HG03045 (cell line): ENCODE measurements around the gene SIPA1L3.
"Not testable (repeated sequence)": the region's sequence is repeated elsewhere in the genome, so short reads cannot be mapped to it uniquely, and the experiment has no call there.

Source experiments
- ATAC-seq: cut with Tn5 transposase; IDR thresholded peaks from one replicate; pipeline ENCODE4 v1.9.1; 2021; ENCODE audit warnings: mild to moderate bottlenecking, moderate library complexity; ENCODE audit not compliant: unreplicated experiment

The SIPA1L3 gene

DNA sequence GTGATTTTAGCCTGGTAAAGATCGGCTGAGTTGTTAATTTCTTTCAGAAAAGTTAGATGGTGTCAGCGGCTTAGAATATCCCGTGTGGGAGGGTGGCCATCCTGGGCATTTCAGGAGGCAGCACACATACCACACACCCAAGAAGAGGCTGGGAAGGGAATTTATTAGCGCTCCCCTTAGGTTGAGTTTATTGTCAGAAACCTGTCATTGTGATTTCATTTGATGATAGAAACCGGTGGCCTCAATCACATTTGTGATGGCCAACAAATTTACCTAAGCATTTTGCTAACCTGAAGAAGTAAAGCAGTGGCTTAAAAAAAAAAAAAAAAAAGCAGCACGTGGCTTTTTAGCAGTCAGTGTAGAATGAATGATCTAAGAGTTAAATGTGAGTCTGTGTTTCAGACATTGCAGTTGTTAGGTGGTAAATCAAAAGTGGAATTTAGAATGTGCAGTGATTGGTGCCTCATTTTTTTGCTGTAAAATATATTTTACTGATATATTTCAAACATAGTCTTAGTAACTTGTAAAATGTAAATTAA, 2.7 kb downstream of the SIPA1L3 start:
- no peak for ATAC-seq

DNA sequence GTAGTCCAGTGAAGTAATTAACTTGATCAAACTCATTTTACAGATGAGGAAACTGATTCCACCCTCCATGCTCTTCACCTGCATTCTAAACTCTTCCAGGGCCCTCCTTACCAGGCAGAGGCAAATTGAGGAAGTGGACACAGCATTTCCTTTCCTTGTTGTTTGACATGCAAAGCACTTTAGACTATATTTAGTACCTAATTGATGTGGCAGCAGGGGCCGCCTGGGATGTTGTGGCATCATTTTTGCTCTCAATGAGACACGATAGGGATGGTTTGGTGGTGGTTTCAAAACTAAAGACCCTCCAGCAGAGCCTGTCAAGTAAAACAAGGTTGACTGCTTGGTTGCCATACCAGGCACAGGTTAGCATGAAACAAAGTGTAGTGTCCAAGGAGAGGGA, 7.9 kb downstream of the SIPA1L3 start:
- no peak for ATAC-seq

- no peak for ATAC-seq
Observed at GRCh38 chr19:37920591-37921450, 13.8 kb downstream of the SIPA1L3 start.

DNA sequence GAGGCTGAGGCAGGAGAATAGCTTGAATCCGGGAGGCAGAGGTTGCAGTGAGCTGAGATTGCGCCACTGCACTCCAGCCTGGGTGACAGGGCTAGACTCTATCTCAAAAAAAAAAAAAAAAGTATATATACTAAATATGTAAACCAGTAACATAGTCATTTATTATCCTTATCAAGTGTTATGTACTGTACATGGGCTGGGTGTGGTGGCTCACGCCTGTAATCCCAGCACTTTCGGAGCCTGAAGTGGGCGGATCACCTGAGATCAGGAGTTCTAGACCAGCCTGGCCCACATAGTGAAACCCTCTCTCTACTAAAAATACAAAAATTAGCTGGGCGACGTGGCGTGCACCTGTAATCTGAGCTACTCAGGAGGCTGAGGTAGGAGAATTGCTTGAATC, 17.6 kb downstream of the SIPA1L3 start:
- not testable (repeated sequence) for ATAC-seq

- no peak for ATAC-seq
Observed at GRCh38 chr19:37925212-37925611, 18.2 kb downstream of the SIPA1L3 start.

GRCh38 chr19:37926255-37926654, 19.2 kb downstream of the SIPA1L3 start:
- no peak for ATAC-seq

GRCh38 chr19:37926711-37927110, 19.7 kb downstream of the SIPA1L3 start:
- no peak for ATAC-seq

DNA sequence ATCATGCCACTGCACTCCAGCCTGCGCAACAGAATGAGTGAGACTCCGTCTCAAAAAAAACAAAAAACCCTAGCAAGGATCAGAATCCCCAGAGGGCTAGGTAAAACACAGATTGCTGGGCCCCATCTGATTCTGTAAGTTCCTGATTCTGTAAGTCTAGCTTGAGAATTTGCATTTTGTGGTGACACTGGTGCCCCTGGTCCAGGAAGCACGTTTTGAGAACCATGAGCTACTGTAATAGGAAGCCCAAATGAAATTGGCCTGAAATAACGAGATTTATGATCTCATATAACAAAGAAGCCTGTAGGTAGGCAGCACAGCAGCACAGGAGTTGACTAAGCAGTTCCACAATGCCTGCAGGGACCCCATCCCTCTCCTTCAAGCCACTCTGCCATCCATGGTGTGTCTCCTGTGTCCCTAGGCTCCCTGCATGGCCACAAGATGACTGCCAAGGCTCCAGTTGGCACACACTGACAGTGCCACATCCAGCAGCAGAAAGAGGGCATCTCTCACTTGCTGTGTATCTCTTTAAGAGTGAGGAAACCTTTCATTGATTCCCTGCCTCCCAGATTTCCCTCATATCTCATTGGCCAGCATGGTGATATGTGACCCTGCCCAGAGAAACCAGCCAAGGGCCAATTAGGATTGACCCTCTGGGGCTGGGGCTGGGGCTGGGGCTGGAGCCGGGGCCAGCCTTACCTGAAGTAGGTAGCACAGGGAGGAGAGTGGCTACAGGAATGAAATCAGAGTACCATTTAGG, 21.7 kb downstream of the SIPA1L3 start:
- no peak for ATAC-seq

DNA sequence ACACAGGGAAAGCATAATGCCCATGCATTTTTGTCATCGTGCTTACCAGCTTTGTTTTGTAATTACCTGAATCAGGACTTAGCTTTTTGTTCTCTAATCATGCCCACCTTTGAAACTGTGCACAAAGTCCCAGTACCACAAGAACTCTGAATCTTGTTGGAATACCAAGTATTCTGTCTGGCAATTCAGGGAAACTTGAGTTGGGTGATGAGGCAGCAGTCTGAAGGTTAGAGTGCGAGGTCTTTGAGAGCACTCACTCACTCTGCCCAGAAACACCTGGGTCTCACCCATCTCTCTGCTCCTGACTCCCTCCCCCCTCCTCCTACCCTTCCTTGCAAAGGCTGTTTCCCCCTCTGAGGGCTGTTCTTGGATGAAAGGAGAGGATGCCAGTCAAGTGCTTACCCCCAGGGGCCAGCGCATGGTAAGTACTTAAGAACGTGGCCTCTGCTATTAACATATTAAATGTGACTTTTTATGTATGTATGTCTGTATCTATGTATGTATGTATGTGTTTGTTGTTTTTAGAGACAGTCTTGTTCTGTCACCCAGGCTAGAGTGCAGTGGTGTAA, 22.4 kb downstream of the SIPA1L3 start:
- ATAC-seq = no peak

DNA sequence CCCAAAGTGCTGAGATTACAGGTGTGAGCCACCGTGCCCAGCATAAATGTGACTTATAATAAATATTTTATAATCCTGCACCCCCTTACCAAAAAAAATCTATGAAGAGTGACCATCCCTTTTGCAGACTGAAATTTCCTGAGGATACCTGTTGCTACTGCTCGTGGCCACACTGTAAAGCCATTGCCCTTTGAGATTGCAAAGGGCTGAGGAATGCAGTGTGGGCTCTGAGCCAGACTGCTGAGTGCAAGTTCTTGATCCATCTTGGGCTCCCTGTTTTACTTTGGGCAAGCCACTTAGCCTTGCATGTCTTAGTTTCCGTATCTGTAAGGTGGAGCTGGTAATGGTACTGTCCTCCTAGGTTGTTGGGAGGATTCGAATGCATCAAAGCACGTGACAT, 23.4 kb downstream of the SIPA1L3 start:
- ATAC-seq = no peak

DNA sequence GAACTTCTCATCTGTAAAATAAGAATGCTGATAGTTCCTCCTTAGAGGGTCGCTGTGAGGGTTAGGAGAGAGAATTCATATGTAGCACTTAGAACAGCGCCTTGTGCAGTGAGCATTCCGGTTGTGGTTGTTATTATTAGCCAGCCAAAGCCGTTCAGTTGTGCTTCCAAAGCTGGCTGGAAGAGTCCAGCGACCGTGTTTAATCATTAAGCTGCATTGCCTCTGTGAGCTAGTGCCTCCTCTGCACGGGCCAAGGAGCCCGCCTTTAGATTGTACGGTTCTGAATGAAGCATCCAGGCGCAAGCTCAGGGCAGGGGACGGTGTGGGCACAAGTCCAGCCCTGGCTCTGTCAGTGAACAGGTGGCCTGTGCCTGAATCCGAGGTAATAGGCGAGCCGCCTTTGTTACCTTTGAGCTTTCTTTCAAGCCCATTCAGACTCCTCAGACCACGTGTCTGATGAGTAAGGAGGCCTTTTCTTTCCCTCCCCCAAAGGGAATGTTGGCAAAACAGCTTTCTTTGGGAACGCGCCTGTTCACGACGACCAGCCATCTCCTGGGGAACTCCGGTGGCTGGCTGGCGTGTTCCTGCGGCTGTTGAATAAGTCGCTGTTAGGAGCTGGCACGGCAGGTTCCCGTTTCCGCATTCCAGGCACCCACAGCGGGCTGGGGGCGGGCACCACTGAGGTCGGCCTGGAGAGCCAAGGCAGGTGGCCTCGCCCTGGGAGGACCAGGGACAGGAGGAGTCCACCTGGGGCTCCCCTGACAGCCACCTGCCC, 25.1 kb downstream of the SIPA1L3 start:
- ATAC-seq = no peak

GRCh38 chr19:37932985-37933936, 26.3 kb downstream of the SIPA1L3 start:
- ATAC-seq = no peak

DNA sequence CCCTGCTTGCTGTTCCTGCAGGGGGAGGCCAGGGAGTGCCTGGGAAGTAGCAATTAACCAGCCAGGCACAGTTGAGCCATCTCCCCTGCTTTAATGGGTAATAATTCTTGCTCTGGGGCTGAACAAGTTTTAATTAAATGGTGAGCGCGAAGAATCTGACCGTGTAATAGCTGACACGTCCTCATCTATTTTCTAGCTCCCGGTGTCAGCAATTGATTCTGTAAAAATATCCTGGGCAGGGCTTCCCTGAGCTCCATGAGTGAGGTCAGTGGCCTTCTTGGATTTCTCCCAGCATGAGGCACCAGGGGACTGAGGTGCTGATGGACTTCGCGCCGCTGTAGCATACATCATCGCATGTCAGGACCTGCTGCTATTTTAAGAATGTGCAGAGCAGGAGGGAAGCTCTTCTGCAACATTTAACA, 26.9 kb downstream of the SIPA1L3 start:
- no peak for ATAC-seq

DNA sequence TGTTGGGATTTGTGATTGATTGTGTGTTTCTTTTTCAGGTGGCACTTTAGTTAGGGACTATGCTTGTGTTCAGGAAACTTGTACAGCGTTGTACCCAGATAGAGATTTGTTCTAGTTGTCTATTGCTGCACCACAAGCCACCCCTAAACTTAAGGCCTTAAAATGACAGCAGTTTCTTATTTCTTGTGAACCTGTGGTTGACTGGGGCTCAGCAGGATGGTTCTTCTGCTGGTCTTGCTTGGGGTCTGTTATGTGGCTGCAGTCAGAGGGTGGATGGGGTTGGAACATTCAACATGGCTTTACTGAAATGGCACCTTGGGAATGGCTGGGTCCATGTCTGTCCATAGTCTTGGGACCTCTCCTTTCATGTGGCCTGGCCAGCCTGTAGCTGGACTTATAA, 28.3 kb downstream of the SIPA1L3 start:
- ATAC-seq = no peak

DNA sequence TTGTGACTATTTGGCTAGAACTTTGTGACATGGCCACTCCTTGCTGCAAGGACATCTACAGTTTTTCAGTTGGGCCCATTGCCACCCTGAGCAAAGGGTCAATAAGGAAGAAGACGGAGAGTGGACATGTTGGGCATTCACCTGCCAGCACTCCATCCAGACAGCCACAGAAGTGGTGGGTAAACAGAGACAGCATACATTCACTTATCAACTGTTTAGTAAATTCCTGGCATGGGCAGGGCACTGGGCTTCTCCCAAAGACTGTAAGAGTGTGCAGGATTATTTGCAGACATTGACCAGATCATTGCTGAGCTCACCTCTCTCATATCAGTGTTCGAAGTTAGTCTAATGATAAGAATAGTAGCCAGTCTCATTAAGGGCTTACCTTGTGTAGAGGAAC, 29.2 kb downstream of the SIPA1L3 start:
- ATAC-seq = no peak

GRCh38 chr19:37936886-37937285, 29.9 kb downstream of the SIPA1L3 start:
- ATAC-seq = no peak

DNA sequence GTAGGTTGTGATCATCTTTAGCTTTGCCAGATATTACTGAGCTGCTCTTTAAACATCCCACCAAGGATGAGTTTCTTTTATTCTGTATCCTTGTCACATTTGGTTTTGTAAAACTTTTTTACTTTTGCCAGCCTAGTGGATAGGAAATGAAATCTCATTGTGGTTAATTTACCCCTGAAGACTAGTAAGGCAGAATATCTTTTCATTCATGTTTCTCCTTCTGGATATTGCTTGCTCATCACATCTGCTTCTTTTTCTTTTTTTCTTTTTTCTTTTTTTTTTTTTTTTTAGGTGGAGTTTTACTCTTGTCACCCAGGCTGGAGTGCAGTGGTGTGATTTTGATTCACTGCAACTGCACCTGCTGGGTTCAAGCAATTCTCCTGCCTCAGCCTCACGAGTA, 31.3 kb downstream of the SIPA1L3 start:
- no peak for ATAC-seq

GRCh38 chr19:37941782-37942515, 34.9 kb downstream of the SIPA1L3 start:
- ATAC-seq = no peak

GRCh38 chr19:37942516-37942902, 35.5 kb downstream of the SIPA1L3 start:
- ATAC-seq = no peak
